ENCODE data around the gene EGFL6. TPM values are rescaled to one million over a fixed set of nuclear protein-coding genes. Genes with fewer than 3 reads are reported as not detected.
"Not testable (repeated sequence)": the region's sequence is repeated elsewhere in the genome, so short reads cannot be mapped to it uniquely, and the experiment has no call there.

EGFL6 gene
- total and polyA plus RNA-seq, 9 donors, result 0.12 to 1.3 (median 0.34) TPM; not detected in 4

DNA sequence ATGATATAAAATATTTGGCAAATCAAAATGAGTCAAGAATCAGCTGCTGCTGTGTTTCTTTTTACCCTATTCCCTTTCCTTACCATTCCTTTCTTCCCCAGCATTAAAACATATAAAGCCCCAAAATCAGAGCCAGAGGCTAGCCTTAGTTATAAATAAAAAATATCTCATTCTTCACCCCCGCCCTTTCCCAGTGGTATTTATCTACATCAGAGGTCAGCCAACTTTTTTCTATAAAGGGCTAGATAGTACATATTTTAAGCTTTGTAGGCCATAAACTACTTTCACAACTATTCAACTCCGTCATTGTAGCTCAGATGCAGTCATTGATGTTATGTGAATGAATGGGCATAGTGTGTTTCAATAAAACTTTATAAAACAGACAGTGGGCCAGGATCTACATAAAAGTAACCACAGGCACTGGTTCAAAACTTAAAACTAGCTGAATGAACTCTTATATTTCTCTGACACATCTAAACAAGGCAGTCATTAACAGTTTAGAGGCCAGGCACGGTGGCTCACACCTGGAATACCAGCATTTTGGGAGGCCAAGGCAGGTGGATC lies 53.1 kb downstream of the EGFL6 start:
- no peaks in the 10 kb centered on the region for H3K9me3 ChIP-seq
- H3K4me1 ChIP-seq (ENCODE audit: insufficient read depth), result no peaks in the 10 kb centered on the region
- WGBS, 3 donors, result 60 to 64% (median 63%) methylated on average over 3 of the region's 3 CpGs
- TF ChIP-seq POLR2A (IDR thresholded peaks at IDR 0.05) (no peak), EP300 (IDR thresholded peaks at IDR 0.05) (no peak)
- TF ChIP-seq, protein P1, sequence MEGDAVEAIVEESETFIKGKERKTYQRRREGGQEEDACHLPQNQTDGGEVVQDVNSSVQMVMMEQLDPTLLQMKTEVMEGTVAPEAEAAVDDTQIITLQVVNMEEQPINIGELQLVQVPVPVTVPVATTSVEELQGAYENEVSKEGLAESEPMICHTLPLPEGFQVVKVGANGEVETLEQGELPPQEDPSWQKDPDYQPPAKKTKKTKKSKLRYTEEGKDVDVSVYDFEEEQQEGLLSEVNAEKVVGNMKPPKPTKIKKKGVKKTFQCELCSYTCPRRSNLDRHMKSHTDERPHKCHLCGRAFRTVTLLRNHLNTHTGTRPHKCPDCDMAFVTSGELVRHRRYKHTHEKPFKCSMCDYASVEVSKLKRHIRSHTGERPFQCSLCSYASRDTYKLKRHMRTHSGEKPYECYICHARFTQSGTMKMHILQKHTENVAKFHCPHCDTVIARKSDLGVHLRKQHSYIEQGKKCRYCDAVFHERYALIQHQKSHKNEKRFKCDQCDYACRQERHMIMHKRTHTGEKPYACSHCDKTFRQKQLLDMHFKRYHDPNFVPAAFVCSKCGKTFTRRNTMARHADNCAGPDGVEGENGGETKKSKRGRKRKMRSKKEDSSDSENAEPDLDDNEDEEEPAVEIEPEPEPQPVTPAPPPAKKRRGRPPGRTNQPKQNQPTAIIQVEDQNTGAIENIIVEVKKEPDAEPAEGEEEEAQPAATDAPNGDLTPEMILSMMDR (IDR thresholded peaks at IDR 0.05), result no peak
- intact Hi-C loops (cut with DNase I), result no loop called here
- no peak overlapping the region for H3K27ac ChIP-seq
- no peaks in the 10 kb centered on the region for H3K27me3 ChIP-seq
- DNase-seq, result no peak
- no peak overlapping the region for H3K4me3 ChIP-seq
- no peaks in the 10 kb centered on the region for H3K36me3 ChIP-seq

DNA sequence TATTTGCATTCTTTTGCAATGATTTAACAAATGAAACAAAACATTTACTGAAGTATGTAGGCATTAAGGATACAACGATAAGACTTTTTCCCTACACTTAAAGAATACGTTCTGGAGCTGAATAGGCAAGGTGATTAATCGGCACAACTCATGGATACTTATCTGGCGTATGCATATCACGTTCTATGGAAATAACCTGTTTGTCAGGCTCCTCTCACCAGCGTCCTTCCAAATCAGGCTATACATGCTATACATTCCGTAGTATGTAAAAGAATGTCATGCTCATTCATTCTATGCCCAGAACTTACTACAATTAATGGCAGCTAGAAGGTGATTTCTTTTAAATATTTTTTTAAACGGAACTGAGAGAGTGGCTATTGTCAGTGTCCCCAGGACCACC lies 57.9 kb downstream of the EGFL6 start:
- DNase-seq, result no peak
- Histone ChIP-seq H3K9me3 (peaks cover 0 to 5% of the 10 kb centered on the region in 2 donors), H3K4me3 (no peak overlapping the region), H3K4me1 (ENCODE audit: insufficient read depth) (no peaks in the 10 kb centered on the region), H3K36me3 (no peaks in the 10 kb centered on the region), H3K27me3 (no peaks in the 10 kb centered on the region), H3K27ac (no peak overlapping the region)
- WGBS, 3 donors, result 56 to 77% (median 74%) methylated on average over 8 of the region's 8 CpGs
- intact Hi-C loops (cut with DNase I), result no loop called here
- TF ChIP-seq POLR2A (IDR thresholded peaks at IDR 0.05) (no peak), EP300 (IDR thresholded peaks at IDR 0.05) (no peak)
- TF ChIP-seq, protein P1 (IDR thresholded peaks at IDR 0.05), result no peak

DNA sequence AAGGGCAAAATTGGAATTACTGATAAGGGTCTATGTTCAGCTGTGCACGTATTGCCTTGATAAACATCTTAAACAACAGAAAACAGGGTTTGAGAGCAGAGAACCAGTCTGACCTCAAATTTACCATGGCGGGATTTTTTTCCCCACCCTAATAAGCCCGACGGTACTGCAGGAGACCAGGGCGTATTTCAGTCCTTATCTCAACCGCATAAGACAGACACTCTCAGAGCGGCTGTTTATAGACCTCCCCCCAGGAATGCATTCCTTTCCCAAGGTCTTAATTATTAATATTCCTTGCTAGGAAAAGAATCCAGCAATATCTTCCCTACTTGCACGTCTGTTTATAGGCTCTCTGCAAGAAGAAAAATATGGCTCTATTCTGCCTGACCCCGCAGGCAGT lies 67.8 kb downstream of the EGFL6 start:
- DNase-seq; H3K4me3 ChIP-seq; H3K27me3 ChIP-seq; H3K36me3 ChIP-seq; intact Hi-C loops (cut with DNase I); H3K9me3 ChIP-seq; H3K27ac ChIP-seq; H3K4me1 ChIP-seq (ENCODE audit: insufficient read depth): not testable (repeated sequence)
- 70 to 82% (median 75%) methylated on average over 9 of the region's 9 CpGs for WGBS, 3 donors

DNA sequence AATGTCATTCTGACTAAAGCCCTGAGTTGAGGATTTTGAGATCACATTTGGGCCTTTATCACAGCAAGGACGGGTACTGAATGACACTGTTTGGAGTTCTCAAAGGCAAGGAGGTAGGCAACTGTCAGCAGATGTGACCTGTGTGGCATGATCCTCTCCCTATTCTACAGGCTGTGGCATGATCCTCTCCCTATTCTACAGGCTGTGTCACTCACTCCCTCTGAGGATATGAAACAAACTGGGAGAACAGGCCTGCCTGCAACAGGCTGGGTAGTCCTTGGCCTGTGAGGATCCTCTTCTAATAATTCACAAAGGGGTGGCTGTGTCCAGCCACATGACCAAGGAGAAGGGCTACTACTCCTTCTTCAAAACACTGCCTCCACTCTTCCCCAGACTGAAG lies 68.6 kb downstream of the EGFL6 start:
- TF ChIP-seq, protein P1 (IDR thresholded peaks at IDR 0.05), result no peak
- TF ChIP-seq EP300 (IDR thresholded peaks at IDR 0.05) (no peak), POLR2A (IDR thresholded peaks at IDR 0.05) (no peak)
- 42 to 88% (median 61%) methylated on average over 1 of the region's 1 CpG for WGBS, 3 donors
- Histone ChIP-seq H3K9me3 (no peaks in the 10 kb centered on the region), H3K27me3 (no peaks in the 10 kb centered on the region), H3K36me3 (no peaks in the 10 kb centered on the region), H3K4me1 (ENCODE audit: insufficient read depth) (no peaks in the 10 kb centered on the region), H3K4me3 (no peak overlapping the region), H3K27ac (no peak overlapping the region)
- DNase-seq, result no peak
- intact Hi-C loops (cut with DNase I), result no loop called here

DNA sequence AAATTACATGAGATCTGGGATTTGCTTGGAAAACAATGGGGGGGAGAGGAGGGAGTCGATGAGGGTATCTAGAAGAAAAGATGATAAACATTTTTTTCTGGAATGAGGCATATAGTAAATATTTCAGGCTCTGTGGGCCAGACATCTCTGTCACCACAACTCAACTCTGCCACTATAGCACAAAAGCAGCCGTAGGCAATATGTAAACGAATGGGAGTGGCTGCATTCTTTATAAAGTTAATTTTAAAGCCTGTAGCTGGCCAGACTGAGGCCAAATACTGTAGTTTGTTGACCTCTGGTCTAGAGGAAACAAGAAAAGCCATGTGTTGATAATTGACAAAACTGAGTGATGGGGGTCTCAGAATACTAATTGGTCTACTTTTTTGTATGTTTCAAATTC lies 69.4 kb downstream of the EGFL6 start:
- H3K9me3 ChIP-seq, result no peaks in the 10 kb centered on the region
- no peak for TF ChIP-seq POLR2A (IDR thresholded peaks at IDR 0.05)
- TF ChIP-seq, protein P1 (IDR thresholded peaks at IDR 0.05), result no peak
- 38 to 56% (median 38%) methylated on average over 3 of the region's 3 CpGs for WGBS, 3 donors
- no peak for DNase-seq
- H3K27ac ChIP-seq, result no peak overlapping the region
- intact Hi-C loops (cut with DNase I), result no loop called here
- no peak overlapping the region for H3K4me3 ChIP-seq
- no peaks in the 10 kb centered on the region for H3K4me1 ChIP-seq (ENCODE audit: insufficient read depth)
- H3K27me3 ChIP-seq, result no peaks in the 10 kb centered on the region
- H3K36me3 ChIP-seq, result no peaks in the 10 kb centered on the region

DNA sequence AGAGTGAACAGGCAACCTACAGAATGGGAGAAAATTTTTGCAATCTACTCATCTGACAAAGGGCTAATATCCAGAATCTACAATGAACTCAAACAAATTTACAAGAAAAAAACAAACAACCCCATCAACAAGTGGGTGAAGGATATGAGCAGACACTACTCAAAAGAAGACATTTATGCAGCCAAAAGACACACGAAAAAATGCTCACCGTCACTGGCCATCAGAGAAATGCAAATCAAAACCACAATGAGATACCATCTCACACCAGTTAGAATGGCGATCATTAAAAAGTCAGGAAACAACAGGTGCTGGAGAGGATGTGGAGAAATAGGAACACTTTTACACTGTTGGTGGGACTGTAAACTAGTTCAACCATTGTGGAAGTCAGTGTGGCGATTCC lies 72.3 kb downstream of the EGFL6 start:
- H3K9me3 ChIP-seq; DNase-seq; H3K4me3 ChIP-seq; H3K27me3 ChIP-seq; H3K36me3 ChIP-seq; H3K4me1 ChIP-seq (ENCODE audit: insufficient read depth); H3K27ac ChIP-seq: not testable (repeated sequence)
- WGBS, 3 donors, result 77 to 82% (median 81%) methylated on average over 2 to 3 of the region's 4 CpGs
- intact Hi-C loops (cut with DNase I), result loop anchor here in 3 of 4 donors (10.0 kb wide), 2 partner anchors 137 to 147 kb away; no protein-coding TSS in a partner anchor
